SK-N-SH (cell line): ENCODE results near the gene TRPM3. TPM values are rescaled to one million over a fixed set of nuclear protein-coding genes. Genes with fewer than 3 reads are reported as not detected.

Experiments
- CTCF ChIA-PET: fragments of 300-600, 350-600 bp; formaldehyde crosslinking; extraction: SDS; loops from one replicate; lab custom pipeline; 2021; lab: Yijun Ruan, JAX
- POLR2A ChIA-PET: fragments of 350-600 bp; sonication (Branson Sonifier 250); formaldehyde crosslinking; extraction: SDS; loops from one replicate; lab custom pipeline; 2020; ENCODE audit warnings: antibody characterized with exemption, inconsistent platforms; lab: Yijun Ruan, JAX
- DNase-seq: peaks from one replicate; pipeline ENCODE4 v3.0.0; 2012
- H2AFZ ChIP-seq: fragments of 200-600 bp; sonication (generic); 2 replicates; pipeline ENCODE4 v1.8.1; 2016; ENCODE audit warnings: antibody characterized with exemption, mild to moderate bottlenecking, low read depth
- H3F3A ChIP-seq: fragments of 200-600 bp; sonication (generic); replicated peaks from 2 replicates; pipeline ENCODE3; 2016; ENCODE audit warnings: antibody characterized with exemption, mild to moderate bottlenecking; ENCODE audit not compliant: insufficient read depth
- H3K27ac ChIP-seq, 2 experiments: fragments of 200-500 bp in 1 of 2; fragments of 200-600 bp in 1 of 2; sonication (Bioruptor generic) in 1 of 2; sonication (generic), shearing (Covaris generic) in 1 of 2; 2 replicates each; pipeline versions ENCODE4 v1.5.1 to v1.6.1; 2014 to 2016; ENCODE audit warnings: low read depth in 2 of 2, inconsistent platforms in 1 of 2, low read length in 1 of 2, mild to moderate bottlenecking in 1 of 2, mixed read lengths in 1 of 2
- H3K27me3 ChIP-seq: fragments of 200-600 bp; sonication (generic), shearing (Covaris generic); 2 replicates; pipeline ENCODE4 v1.6.1; 2016; ENCODE audit warnings: mixed run types; ENCODE audit not compliant: insufficient read depth
- H3K36me3 ChIP-seq, 2 experiments: fragments of 200-500 bp in 1 of 2; fragments of 200-600 bp in 1 of 2; sonication (Bioruptor generic) in 1 of 2; sonication (generic) in 1 of 2; replicated peaks in 1 of 2; 2 replicates each; pipeline versions ENCODE3 to v1.5.1; 2014 to 2016; ENCODE audit warnings: low read length in 1 of 2, mild to moderate bottlenecking in 1 of 2; ENCODE audit not compliant: insufficient read depth in 2 of 2, control insufficient read depth in 1 of 2
- H3K4me1 ChIP-seq, 2 experiments: fragments of 200-500 bp in 1 of 2; fragments of 200-600 bp in 1 of 2; sonication (Bioruptor generic) in 1 of 2; sonication (generic), shearing (Covaris generic) in 1 of 2; 2 replicates each; pipeline versions ENCODE4 v1.5.1 to v1.6.1; 2014 to 2016; ENCODE audit warnings: low read depth in 1 of 2, low read length in 1 of 2, mixed run types in 1 of 2; ENCODE audit not compliant: insufficient read depth in 2 of 2, control insufficient read depth in 1 of 2
- H3K4me2 ChIP-seq: fragments of 200-600 bp; sonication (generic), shearing (Covaris generic); 2 replicates; pipeline ENCODE4 v1.6.1; 2017; ENCODE audit warnings: mixed run types
- H3K4me3 ChIP-seq, 2 experiments: fragments of 200-500 bp in 1 of 2; fragments of 200-600 bp in 1 of 2; sonication (Bioruptor generic) in 1 of 2; sonication (generic), shearing (Covaris generic) in 1 of 2; 2 replicates each; pipeline versions ENCODE4 v1.5.1 to v1.8.1; 2014 to 2016; ENCODE audit warnings: low read depth in 2 of 2, inconsistent platforms in 1 of 2, low read length in 1 of 2, mild to moderate bottlenecking in 1 of 2, mixed read lengths in 1 of 2, moderate library complexity in 1 of 2
- H3K79me2 ChIP-seq: fragments of 200-600 bp; sonication (generic); 2 replicates; pipeline ENCODE4 v1.8.1; 2017; ENCODE audit warnings: mild to moderate bottlenecking; ENCODE audit not compliant: insufficient read depth
- H3K9ac ChIP-seq: fragments of 200-600 bp; sonication (generic); 2 replicates; pipeline ENCODE4 v1.6.1; 2017; ENCODE audit warnings: mixed run types
- H3K9me2 ChIP-seq: fragments of 200-600 bp; sonication (generic); 2 replicates; pipeline ENCODE4 v1.6.1; 2017; ENCODE audit warnings: mixed run types
- H3K9me3 ChIP-seq: fragments of 200-600 bp; sonication (generic); 2 replicates; pipeline ENCODE4 v1.6.1; 2017; ENCODE audit warnings: mixed run types, mild to moderate bottlenecking, moderate library complexity
- H4K20me1 ChIP-seq: fragments of 200-600 bp; sonication (generic); 2 replicates; pipeline ENCODE4 v1.6.1; 2017; ENCODE audit warnings: mild to moderate bottlenecking, mixed run types; ENCODE audit not compliant: insufficient read depth
- ELF1 ChIP-seq: IDR thresholded peaks from 2 replicates; pipeline ENCODE4 v1.4.0; 2012
- EZH2phosphoT487 ChIP-seq: fragments of 200-600 bp; sonication (generic); IDR thresholded peaks from 2 replicates; pipeline ENCODE4 v1.6.1; 2017; ENCODE audit warnings: low read depth, mixed run types, mild to moderate bottlenecking, antibody characterized with exemption, moderate library complexity, borderline replicate concordance
- FOSL2 ChIP-seq: IDR thresholded peaks from 2 replicates; pipeline ENCODE4 v1.4.0; 2012; ENCODE audit warnings: low read depth, mild to moderate bottlenecking, moderate library complexity, borderline replicate concordance
- FOXJ3 ChIP-seq: sonication (generic); formaldehyde crosslinking; IDR thresholded peaks from 2 replicates; pipeline ENCODE4 v1.5.1; 2020; ENCODE audit warnings: mild to moderate bottlenecking, missing genetic modification reagents
- FOXM1 ChIP-seq: IDR thresholded peaks from 2 replicates; pipeline ENCODE4 v1.4.0; 2012; ENCODE audit warnings: low read depth, mild to moderate bottlenecking
- GABPA ChIP-seq: IDR thresholded peaks from 2 replicates; pipeline ENCODE4 v1.4.0; 2012; ENCODE audit warnings: low read depth, mild to moderate bottlenecking
- IRF3 ChIP-seq: fragments of 150-350 bp; IDR thresholded peaks from 2 replicates; pipeline ENCODE4 v1.6.1; 2016; ENCODE audit warnings: mild to moderate bottlenecking, low read depth, low read length
- JUND ChIP-seq: IDR thresholded peaks from 2 replicates; pipeline ENCODE4 v1.4.0; 2012
- MEF2A ChIP-seq: IDR thresholded peaks from 2 replicates; pipeline ENCODE4 v1.4.0; 2012; ENCODE audit warnings: low read depth, borderline replicate concordance
- NRF1 ChIP-seq: IDR thresholded peaks from 2 replicates; pipeline ENCODE4 v1.6.1; 2012; ENCODE audit warnings: low read depth, mild to moderate bottlenecking, low read length
- SIN3A ChIP-seq: IDR thresholded peaks from 2 replicates; pipeline ENCODE4 v1.6.1; 2012; ENCODE audit warnings: low read depth, mild to moderate bottlenecking, low read length, moderate library complexity, borderline replicate concordance
- SMC3 ChIP-seq: IDR thresholded peaks from 2 replicates; pipeline ENCODE4 v1.6.1; 2012; ENCODE audit warnings: low read depth, low read length, improper control_type of control experiment
- YY1 ChIP-seq: IDR thresholded peaks from 2 replicates; pipeline ENCODE4 v1.4.0; 2012; ENCODE audit warnings: low read depth, mild to moderate bottlenecking
- WGBS: methylation state at CpG from one replicate; pipeline ENCODE4 v1.1.6; 2017; ENCODE audit warnings: low lambda C conversion rate; 5-methylcytosine and 5-hydroxymethylcytosine counted together
- polyA plus RNA-seq, 3 experiments: library from polyadenylated mRNA; depleted of rRNA; stranded (reverse); fragments of >200 nt; gene quantifications; 2 replicates each; pipeline ENCODE4 v1.2.3, GENCODE V29; 2012

Gene TRPM3
- polyA plus RNA-seq, 1 of the 3 experiments (the other 2 are of a cell fraction), result not detected

GRCh38 chr9:70486127-70486526, 635.3 kb downstream of the TRPM3 start:
- Histone ChIP-seq H3K36me3 (no peaks in the 10 kb centered on the region), H3K4me3 (no peak overlapping the region), H3F3A (no peaks in the 10 kb centered on the region), H4K20me1 (no peaks in the 10 kb centered on the region), H3K27me3 (no peaks in the 10 kb centered on the region), H3K9me3 (no peaks in the 10 kb centered on the region), H3K9ac (no peak overlapping the region), H3K4me1 (no peaks in the 10 kb centered on the region), H3K79me2 (no peaks in the 10 kb centered on the region), H2AFZ (no peak overlapping the region), H3K27ac (no peak overlapping the region), H3K4me2 (no peak overlapping the region), H3K9me2 (no peaks in the 10 kb centered on the region)
- DNase-seq, result no peak
- ChIA-PET CTCF (interaction anchor here (1.7 kb wide), 1 partner anchor 17 kb away, joined by 4 read pairs; no protein-coding TSS in a partner anchor), POLR2A (no interaction called here)
- no peak for TF ChIP-seq EZH2phosphoT487
- TF ChIP-seq MEF2A, result no peak
- TF ChIP-seq NRF1, result no peak
- no peak for TF ChIP-seq GABPA
- no peak for TF ChIP-seq FOXJ3 (CRISPR knock-in tag)
- TF ChIP-seq YY1, result no peak
- no peak for TF ChIP-seq SMC3
- TF ChIP-seq FOXM1, result no peak
- WGBS, result 74% methylated on average over 3 of the region's 3 CpGs

- H3F3A ChIP-seq, result no peaks in the 10 kb centered on the region
- no peaks in the 10 kb centered on the region for H3K27me3 ChIP-seq
- H3K4me1 ChIP-seq, result peaks cover 1 to 5% of the 10 kb centered on the region in 2 experiments; a peak in 1 of 4 replicates
- ChIA-PET POLR2A (no interaction called here), CTCF (interaction anchor here (0.5 to 2.5 kb wide), 20 partner anchors 8 to 141 kb away, joined by 3 to 12 read pairs (median 4); partner anchors contain the start of gene KLF9)
- H4K20me1 ChIP-seq, result no peaks in the 10 kb centered on the region
- H3K9me2 ChIP-seq, result no peaks in the 10 kb centered on the region
- no peak for DNase-seq
- TF ChIP-seq JUND (no peak), IRF3 (no peak), FOXM1 (no peak), SIN3A (no peak), FOSL2 (no peak), ELF1 (no peak)
- WGBS, result 85% methylated on average over 5 of the region's 5 CpGs
- no peaks in the 10 kb centered on the region for H3K79me2 ChIP-seq
- H3K9me3 ChIP-seq, result no peaks in the 10 kb centered on the region
- no peak overlapping the region for H3K27ac ChIP-seq
- no peak overlapping the region for H3K4me3 ChIP-seq
- H3K4me2 ChIP-seq, result no peak overlapping the region
- no peaks in the 10 kb centered on the region for H3K36me3 ChIP-seq
- no peak overlapping the region for H3K9ac ChIP-seq
- H2AFZ ChIP-seq, result no peak overlapping the region
These were observed 636.1 kb downstream of the TRPM3 start for GRCh38 chr9:70485273-70485858.
